Measurements from ENCODE around the gene EN2.

DNA sequence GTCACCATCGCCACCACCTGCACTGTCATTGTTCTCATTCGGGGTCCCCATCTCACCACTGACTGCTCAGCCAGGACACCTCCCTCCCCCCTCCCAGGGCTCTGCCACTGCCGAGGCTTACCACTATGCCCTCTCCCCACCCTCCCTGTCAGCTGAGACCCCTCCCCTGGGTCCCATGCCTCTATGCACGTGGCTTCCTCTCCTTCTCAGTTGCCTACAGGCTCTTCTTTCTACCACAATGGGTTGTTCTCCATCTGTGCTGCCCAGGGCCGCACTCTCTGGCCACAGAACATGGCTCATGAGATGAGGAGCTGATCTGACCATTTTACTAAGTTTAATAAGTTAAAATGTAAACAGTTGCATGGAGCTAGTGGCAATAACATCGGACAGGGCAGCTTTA lies 16.1 kb upstream of the EN2 start:
- no peak for TF ChIP-seq KDM5A (IDR thresholded peaks at IDR 0.05)
- no peak for TF ChIP-seq NR3C1 (IDR thresholded peaks at IDR 0.05)
- TF ChIP-seq, protein P1, sequence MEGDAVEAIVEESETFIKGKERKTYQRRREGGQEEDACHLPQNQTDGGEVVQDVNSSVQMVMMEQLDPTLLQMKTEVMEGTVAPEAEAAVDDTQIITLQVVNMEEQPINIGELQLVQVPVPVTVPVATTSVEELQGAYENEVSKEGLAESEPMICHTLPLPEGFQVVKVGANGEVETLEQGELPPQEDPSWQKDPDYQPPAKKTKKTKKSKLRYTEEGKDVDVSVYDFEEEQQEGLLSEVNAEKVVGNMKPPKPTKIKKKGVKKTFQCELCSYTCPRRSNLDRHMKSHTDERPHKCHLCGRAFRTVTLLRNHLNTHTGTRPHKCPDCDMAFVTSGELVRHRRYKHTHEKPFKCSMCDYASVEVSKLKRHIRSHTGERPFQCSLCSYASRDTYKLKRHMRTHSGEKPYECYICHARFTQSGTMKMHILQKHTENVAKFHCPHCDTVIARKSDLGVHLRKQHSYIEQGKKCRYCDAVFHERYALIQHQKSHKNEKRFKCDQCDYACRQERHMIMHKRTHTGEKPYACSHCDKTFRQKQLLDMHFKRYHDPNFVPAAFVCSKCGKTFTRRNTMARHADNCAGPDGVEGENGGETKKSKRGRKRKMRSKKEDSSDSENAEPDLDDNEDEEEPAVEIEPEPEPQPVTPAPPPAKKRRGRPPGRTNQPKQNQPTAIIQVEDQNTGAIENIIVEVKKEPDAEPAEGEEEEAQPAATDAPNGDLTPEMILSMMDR (IDR thresholded peaks at IDR 0.05), result no peak
- no peak for TF ChIP-seq POLR2A (IDR thresholded peaks at IDR 0.05; ENCODE audit: low read length)
- no peak for TF ChIP-seq BHLHE40 (IDR thresholded peaks at IDR 0.05; ENCODE audit: low read depth, low read length)
